Measurements from ENCODE around the gene VSTM2L.

DNA sequence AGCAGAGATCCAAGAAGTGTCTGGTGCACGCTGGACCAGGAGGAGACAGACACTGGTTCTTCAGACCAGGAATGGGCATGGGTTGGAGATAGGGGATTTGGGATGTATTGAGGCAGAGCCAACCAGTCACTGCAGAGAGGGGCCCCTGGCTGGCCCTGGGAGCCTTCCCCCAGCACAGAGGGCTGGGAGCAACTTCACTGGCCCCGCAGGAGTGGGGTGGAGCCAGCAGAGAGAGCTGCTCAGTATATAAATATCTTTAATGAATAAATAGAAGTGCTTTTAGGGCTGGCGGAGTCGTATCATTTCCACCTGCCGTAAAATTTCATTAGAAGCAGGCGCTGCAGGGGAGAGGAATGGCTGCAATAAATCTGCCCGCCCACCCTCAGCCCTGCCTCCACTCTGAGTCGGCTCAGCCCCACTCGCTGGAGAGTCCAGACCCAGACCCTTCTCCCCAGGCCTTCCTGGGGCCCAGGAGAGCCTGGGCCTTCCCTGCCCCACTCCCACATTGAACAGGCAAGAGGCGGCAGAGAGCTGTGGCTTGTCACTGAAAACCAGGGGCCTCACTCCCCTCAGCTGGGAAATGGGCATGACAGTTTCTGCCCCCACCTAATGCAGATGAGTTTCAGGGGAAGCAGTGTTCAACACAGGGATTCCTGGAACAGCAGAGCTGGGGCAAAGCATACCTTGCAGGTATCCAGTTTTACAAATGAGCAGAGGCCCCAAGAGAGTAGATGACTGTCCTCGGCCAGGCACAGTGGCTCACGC is 23.9 kb upstream of the VSTM2L start:
- TF ChIP-seq RAD21 (IDR thresholded peaks at IDR 0.05; ENCODE audit: low read length) (no peak), MXI1 (IDR thresholded peaks at IDR 0.05; ENCODE audit: borderline replicate concordance, low read depth, low read length) (no peak), CTCF (conservative IDR thresholded peaks at IDR 0.05; ENCODE audit: low read depth, low read length) (no peak), CEBPB (IDR thresholded peaks at IDR 0.05; ENCODE audit: low read depth, low read length) (no peak)
